Breast epithelium (tissue), 4 donors: ENCODE data around the gene SLC37A3. TPM values are rescaled to one million over a fixed set of nuclear protein-coding genes. Genes with fewer than 3 reads are reported as not detected.

ENCODE experiments used
- DNase-seq, 2 donors: peaks; one replicate each; pipeline ENCODE4 v3.0.0-alpha.2; 2019; ENCODE audit warnings: low spot score in 2 of 2
- H3K27ac ChIP-seq, 2 donors: fragments of 200-600 bp; sonication (generic) in 1 of 2; one replicate each; pipeline ENCODE4 v1.5.1; 2016 to 2019; ENCODE audit warnings: mild to moderate bottlenecking in 1 of 2
- H3K27me3 ChIP-seq, 2 donors: fragments of 200-600 bp; sonication (generic) in 1 of 2; one replicate each; pipeline versions ENCODE4 v1.5.1 to v1.6.0; 2017 to 2019; ENCODE audit warnings: control low read depth in 1 of 2, mild to moderate bottlenecking in 1 of 2
- H3K36me3 ChIP-seq: fragments of 200-600 bp; one replicate; pipeline ENCODE4 v1.5.1; 2019
- H3K4me1 ChIP-seq, 2 donors: fragments of 200-600 bp; sonication (generic); one replicate each; pipeline ENCODE4 v1.5.1; 2016 to 2019; ENCODE audit warnings: control low read depth in 1 of 2
- H3K4me3 ChIP-seq, 3 donors: fragments of 200-600 bp; sonication (generic); 1 replicate in 2 of 3; 2 replicates in 1 of 3; pipeline ENCODE4 v1.5.1; 2016 to 2019; ENCODE audit warnings: mild to moderate bottlenecking in 3 of 3, moderate library complexity in 2 of 3
- H3K9me3 ChIP-seq, 2 donors: fragments of 200-600 bp; sonication (generic) in 1 of 2; one replicate each; pipeline ENCODE4 v1.5.1; 2016 to 2019; ENCODE audit warnings: control low read depth in 1 of 2
- POLR2A ChIP-seq: fragments of 450-650 bp; IDR thresholded peaks from one replicate; pipeline ENCODE4 v1.6.1; 2016; ENCODE audit warnings: antibody characterized with exemption, mild to moderate bottlenecking, moderate library complexity
- POLR2AphosphoS5 ChIP-seq, 3 donors: sonication (generic); formaldehyde crosslinking; IDR thresholded peaks; one replicate each; pipeline ENCODE4 v1.6.1; 2017; ENCODE audit warnings: antibody characterized with exemption in 3 of 3
- intact Hi-C: fragments of 100-400 bp; cut with DNase I; formaldehyde crosslinking; loops from one replicate; pipeline ENCODE4 v1.15.1; 2023; ENCODE audit warnings: low total_unique reads
- total RNA-seq, 3 donors: library from RNA; depleted of rRNA; stranded (reverse); fragments of >200 nt; gene quantifications; one replicate each; pipeline ENCODE4 v1.1.0, GENCODE V29; 2016
- TF ChIP-seq, protein P1 (sequence below), 3 donors: fragments of 450-650 bp; IDR thresholded peaks; one replicate each; pipeline ENCODE4 v1.5.1; 2016 to 2017; ENCODE audit warnings: antibody characterized with exemption in 3 of 3, mild to moderate bottlenecking in 3 of 3, moderate library complexity in 3 of 3

The SLC37A3 gene
- total RNA-seq, 3 donors from 2014 or later = 64.0 to 89.8 (median 79.3) TPM

DNA sequence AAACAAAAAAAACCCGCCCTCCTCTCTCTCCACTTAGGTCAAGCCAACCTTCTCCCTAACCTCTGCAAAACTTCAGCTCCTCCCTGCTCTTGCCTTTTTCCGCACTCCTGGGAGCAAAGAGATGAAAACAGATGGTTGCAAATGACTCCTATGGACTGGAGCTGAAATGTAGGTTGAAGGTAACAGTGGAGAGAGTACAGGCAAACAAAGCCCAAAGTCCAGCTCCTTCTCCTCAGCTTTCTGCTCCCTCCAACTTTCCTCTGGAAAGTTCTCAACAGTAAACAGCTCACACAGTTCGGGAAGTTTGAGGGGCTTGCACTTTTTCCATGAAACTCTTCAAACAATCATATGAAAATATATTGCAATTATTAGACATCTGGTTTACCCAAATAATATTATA is 90.3 kb downstream of the SLC37A3 start:
- H3K4me3 ChIP-seq = no peak overlapping the region

DNA sequence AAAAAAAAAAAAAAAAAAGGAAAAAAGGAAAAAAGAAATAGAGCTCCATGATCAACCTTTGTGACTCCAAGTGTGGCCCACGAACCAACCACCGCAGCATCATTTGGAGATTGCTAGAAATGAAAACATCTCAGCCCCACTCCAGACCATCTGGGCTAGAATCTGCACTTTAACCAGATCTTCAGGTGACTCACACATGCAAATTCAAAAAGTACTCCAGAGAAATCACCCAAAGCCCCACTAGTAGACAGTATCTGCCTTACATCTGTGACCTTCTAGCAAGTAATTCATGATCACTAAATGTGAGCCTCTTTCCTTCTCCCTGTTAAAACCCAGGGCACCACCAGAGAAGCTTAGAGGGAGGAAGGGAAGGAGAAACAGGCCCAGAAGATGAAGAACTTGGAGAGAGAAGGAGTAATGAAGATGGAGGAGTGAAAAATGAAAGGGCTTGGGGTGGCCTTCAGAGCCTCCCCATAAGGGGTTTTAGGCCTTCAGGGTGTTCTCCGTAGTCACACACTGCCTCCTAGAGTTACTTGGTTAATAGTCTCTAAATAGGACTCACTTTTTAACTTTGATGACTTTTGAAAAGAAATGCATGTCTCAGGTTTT is 94.0 kb downstream of the SLC37A3 start:
- Histone ChIP-seq H3K4me1 (no peaks in the 10 kb centered on the region), H3K27me3 (no peaks in the 10 kb centered on the region), H3K9me3 (no peaks in the 10 kb centered on the region), H3K36me3 (no peaks in the 10 kb centered on the region), H3K4me3 (no peak overlapping the region), H3K27ac (peak overlapping the region in 1 of 2 donors; percentile 12)
- no peak for TF ChIP-seq POLR2AphosphoS5 (IDR thresholded peaks at IDR 0.05)
- TF ChIP-seq POLR2A = no peak
- TF ChIP-seq, protein P1, sequence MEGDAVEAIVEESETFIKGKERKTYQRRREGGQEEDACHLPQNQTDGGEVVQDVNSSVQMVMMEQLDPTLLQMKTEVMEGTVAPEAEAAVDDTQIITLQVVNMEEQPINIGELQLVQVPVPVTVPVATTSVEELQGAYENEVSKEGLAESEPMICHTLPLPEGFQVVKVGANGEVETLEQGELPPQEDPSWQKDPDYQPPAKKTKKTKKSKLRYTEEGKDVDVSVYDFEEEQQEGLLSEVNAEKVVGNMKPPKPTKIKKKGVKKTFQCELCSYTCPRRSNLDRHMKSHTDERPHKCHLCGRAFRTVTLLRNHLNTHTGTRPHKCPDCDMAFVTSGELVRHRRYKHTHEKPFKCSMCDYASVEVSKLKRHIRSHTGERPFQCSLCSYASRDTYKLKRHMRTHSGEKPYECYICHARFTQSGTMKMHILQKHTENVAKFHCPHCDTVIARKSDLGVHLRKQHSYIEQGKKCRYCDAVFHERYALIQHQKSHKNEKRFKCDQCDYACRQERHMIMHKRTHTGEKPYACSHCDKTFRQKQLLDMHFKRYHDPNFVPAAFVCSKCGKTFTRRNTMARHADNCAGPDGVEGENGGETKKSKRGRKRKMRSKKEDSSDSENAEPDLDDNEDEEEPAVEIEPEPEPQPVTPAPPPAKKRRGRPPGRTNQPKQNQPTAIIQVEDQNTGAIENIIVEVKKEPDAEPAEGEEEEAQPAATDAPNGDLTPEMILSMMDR (IDR thresholded peaks at IDR 0.05) = no peak
- no peak for DNase-seq
- intact Hi-C loops = no loop called here

More for the DNA sequence above, 90.3 kb downstream of the SLC37A3 start:
- intact Hi-C loops = no loop called here
- Histone ChIP-seq H3K27me3 (no peaks in the 10 kb centered on the region), H3K4me1 (no peaks in the 10 kb centered on the region), H3K27ac (no peak overlapping the region), H3K36me3 (no peaks in the 10 kb centered on the region), H3K9me3 (no peaks in the 10 kb centered on the region)
- TF ChIP-seq, protein P1 (IDR thresholded peaks at IDR 0.05) = no peak
- TF ChIP-seq POLR2A (no peak), POLR2AphosphoS5 (IDR thresholded peaks at IDR 0.05) (no peak)
- DNase-seq = no peak

DNA sequence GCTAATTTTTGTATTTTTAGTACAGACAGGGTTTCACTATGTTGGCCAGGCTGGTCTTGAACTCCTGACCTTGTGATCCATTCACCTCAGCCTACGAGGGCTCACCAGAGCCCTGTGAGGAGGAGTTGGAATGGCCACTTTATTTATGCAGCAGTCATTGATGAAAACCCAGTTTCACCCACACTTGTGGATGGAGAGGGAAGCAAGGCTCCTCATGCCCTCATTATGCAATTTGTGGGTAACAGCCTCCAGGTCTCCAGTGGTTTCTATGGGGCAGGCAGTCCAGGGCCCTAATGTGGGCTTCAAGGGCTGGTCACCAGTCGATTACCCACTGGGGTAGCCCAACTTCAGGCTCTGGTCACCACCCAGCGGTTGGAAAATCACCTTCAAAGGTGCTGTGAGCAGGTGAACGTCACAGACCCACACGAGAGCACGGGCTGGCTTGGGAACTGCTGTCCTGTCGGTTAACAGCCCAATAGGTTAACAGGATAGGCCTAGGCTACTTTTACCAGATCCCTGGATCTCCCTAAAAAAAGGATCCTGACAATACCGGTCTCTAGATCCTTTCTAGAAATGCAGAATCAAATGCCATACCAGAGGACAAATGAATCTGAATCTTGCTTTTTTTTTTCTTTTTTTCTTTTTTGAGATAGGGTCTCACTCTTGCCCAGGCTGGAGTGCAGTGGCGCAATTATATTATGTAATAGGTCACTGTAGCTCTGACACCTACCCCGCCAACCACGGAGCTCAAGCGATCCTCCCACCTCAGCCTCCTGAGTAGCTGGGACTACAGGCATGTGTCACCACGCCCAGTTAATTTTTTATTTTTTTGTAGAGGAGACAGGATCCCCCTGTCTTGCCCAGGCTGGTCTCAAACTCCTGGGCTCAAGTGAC is 97.8 kb downstream of the SLC37A3 start:
- no peaks in the 10 kb centered on the region for H3K27me3 ChIP-seq
- no peak for DNase-seq
- no peak overlapping the region for H3K27ac ChIP-seq
- no peaks in the 10 kb centered on the region for H3K36me3 ChIP-seq
- no peaks in the 10 kb centered on the region for H3K9me3 ChIP-seq
- no peak overlapping the region for H3K4me3 ChIP-seq
- TF ChIP-seq, protein P1 (IDR thresholded peaks at IDR 0.05) = no peak
- no peaks in the 10 kb centered on the region for H3K4me1 ChIP-seq
- intact Hi-C loops = no loop called here

DNA sequence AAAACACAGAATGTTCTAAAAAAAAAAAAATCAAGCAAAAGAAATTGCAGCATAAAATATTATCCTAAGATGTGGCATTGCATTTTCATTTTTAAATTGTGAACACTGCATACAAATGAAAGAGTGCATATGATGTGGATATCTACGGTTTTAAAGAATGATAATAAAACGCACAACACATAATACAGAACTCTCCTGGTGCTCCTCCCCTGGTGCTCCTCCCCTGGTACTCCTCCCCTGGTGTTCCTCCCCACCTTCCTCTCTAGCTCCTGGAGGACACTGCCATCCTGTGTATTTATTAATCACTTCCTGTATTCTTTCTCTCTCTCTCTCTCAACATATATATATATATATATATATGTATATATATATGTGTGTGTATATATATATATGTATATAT is 100.1 kb downstream of the SLC37A3 start:
- no peak overlapping the region for H3K27ac ChIP-seq
- H3K27me3 ChIP-seq = no peaks in the 10 kb centered on the region
- no peak for DNase-seq
- H3K9me3 ChIP-seq = no peaks in the 10 kb centered on the region
- H3K4me3 ChIP-seq = no peak overlapping the region
- H3K36me3 ChIP-seq = no peaks in the 10 kb centered on the region
- no peaks in the 10 kb centered on the region for H3K4me1 ChIP-seq
- TF ChIP-seq, protein P1 (IDR thresholded peaks at IDR 0.05) = no peak
- TF ChIP-seq POLR2A = no peak
- no peak for TF ChIP-seq POLR2AphosphoS5 (IDR thresholded peaks at IDR 0.05)
- intact Hi-C loops = no loop called here

DNA sequence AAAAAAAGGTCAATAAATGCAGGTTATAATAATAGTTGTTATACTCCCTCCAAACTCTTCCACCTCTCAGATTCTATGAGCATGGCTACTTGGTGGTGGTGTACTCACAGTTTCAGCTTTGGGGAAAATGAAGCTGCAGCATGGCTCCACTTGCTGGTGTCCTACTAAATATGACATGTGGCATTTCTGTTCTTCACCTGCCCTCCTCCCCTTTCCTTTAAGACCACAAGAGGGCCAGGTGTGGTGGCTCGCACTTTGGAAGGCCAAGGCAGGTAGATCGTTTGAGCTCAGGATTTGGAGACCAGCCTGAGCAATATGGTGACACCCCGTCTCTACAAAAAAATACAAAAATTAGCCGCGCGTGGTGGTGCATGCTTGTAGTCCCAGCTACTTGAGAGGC is 101.1 kb downstream of the SLC37A3 start:
- intact Hi-C loops = no loop called here
- TF ChIP-seq, protein P1 (IDR thresholded peaks at IDR 0.05) = no peak
- TF ChIP-seq POLR2A (no peak), POLR2AphosphoS5 (IDR thresholded peaks at IDR 0.05) (no peak)
- H3K4me3 ChIP-seq = no peak overlapping the region

More for the DNA sequence above, 101.1 kb downstream of the SLC37A3 start:
- no peaks in the 10 kb centered on the region for H3K36me3 ChIP-seq
- no peak overlapping the region for H3K27ac ChIP-seq
- no peaks in the 10 kb centered on the region for H3K27me3 ChIP-seq
- no peak for DNase-seq
- H3K9me3 ChIP-seq = no peaks in the 10 kb centered on the region
- H3K4me1 ChIP-seq = no peaks in the 10 kb centered on the region
